NT2/D1 (cell line): ENCODE results near the gene PLEKHD1.

ENCODE experiments used
- YY1 ChIP-seq: IDR thresholded peaks from 2 replicates; pipeline ENCODE4 v1.6.1; 2011; ENCODE audit not compliant: insufficient read length, insufficient read depth
- ZNF274 ChIP-seq: IDR thresholded peaks from 2 replicates; pipeline ENCODE4 v1.6.1; 2011; ENCODE audit warnings: mild to moderate bottlenecking, low read depth, low read length

DNA sequence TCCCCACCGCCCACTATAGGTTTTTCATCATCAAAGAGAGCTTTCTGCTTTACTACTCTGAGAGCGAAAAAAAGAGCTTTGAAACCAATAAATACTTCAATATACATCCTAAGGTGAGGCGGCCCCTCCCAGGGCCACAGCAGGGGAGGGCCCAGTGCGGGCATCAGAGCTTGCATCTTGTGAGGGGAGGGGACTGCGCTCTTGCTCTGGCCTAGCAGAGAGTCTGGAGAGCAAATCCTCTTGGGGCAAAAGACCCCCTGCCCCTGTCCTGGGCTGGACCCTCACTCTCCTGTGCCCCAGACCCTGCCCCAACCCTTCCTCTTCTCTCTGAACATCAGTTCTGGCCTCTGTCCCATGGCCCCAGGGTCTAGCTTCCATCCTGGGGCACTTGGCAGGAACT, 15.6 kb downstream of the PLEKHD1 start:
- TF ChIP-seq ZNF274 (no peak), YY1 (no peak)
